ENCODE data around the gene USP48.
A peak's percentile ranks its signal among the peaks of the same experiment; 100 is the strongest.
"Not testable (repeated sequence)": the region's sequence is repeated elsewhere in the genome, so short reads cannot be mapped to it uniquely, and the experiment has no call there.

The USP48 gene

GRCh38 chr1:21781815-21782348 lies 1.1 kb downstream of the USP48 start:
- H3K4me3 ChIP-seq: peak overlapping the region; percentile 98

GRCh38 chr1:21779613-21780521 lies 3.1 kb downstream of the USP48 start:
- DNase-seq (ENCODE audit: low spot score): no peak
- no peak overlapping the region for H3K4me3 ChIP-seq
- TF ChIP-seq CTCF (IDR thresholded peaks at IDR 0.05): no peak
- no peak overlapping the region for H3K27ac ChIP-seq

More at GRCh38 chr1:21781815-21782348, 1.1 kb downstream of the USP48 start:
- no peak for TF ChIP-seq CTCF (IDR thresholded peaks at IDR 0.05)
- DNase-seq (ENCODE audit: low spot score): no peak
- peak overlapping the region; percentile 97 to 100 for H3K27ac ChIP-seq

DNA sequence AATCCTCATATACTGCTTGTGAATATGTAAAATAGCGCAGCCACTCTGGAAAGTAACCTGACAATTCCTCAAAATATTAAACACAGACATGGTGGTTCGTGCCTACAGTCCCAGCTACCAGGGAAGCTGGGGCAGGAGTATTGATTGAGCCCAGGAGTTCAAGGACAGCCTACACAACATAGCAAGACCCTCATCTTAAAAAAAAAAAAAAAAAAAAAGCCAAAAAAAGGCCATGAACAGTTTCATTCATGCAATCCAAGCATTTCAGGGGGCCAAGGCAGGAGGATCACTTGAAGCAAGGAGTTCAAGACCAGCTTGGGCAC lies 4.6 kb downstream of the USP48 start:
- Histone ChIP-seq H3K27ac (no peak overlapping the region), H3K4me3 (no peak overlapping the region)
- TF ChIP-seq CTCF (IDR thresholded peaks at IDR 0.05): no peak
- DNase-seq (ENCODE audit: low spot score): no peak

- H3K4me3 ChIP-seq; H3K27ac ChIP-seq; DNase-seq (ENCODE audit: low spot score): not testable (repeated sequence)
Observed at GRCh38 chr1:21776925-21777324, 6.0 kb downstream of the USP48 start.

DNA sequence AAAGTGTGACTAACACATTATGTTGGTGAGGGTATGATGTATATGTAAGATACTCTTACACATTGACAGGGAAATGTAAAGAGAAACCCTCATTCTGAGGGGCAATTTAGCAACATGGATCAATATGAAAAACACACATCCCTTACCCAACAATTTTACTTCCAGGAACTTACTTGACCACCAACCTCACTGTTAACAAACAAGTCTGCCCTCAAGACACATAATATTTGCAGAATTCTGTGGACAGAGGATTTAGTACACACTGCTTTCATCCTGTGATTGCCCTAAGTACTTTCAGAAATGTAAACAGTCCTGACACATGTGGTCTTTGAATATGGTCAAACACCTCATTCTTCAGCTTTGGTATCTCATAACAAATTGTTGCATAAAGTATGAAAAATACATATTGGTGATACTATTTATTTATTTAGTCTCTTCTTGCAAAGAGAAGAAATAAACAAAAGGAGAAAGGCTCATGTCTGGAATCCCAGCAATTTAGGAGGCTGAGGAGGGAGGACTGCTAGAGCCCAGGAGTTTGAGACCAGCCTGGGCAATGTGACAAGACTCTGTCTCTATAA lies 6.9 kb downstream of the USP48 start:
- Histone ChIP-seq H3K4me3 (no peak overlapping the region), H3K27ac (no peak overlapping the region)
- DNase-seq (ENCODE audit: low spot score): no peak
- no peak for TF ChIP-seq CTCF (IDR thresholded peaks at IDR 0.05)

GRCh38 chr1:21775550-21775914 lies 7.4 kb downstream of the USP48 start:
- no peak for TF ChIP-seq CTCF (IDR thresholded peaks at IDR 0.05)
- Histone ChIP-seq H3K4me3 (no peak overlapping the region), H3K27ac (no peak overlapping the region)
- no peak for DNase-seq (ENCODE audit: low spot score)

GRCh38 chr1:21774835-21775549 lies 8.0 kb downstream of the USP48 start:
- no peak overlapping the region for H3K27ac ChIP-seq
- TF ChIP-seq CTCF (IDR thresholded peaks at IDR 0.05): no peak
- no peak overlapping the region for H3K4me3 ChIP-seq
- peak; percentile 33 for DNase-seq (ENCODE audit: low spot score)
